AG04449 (cell line): ENCODE measurements around the gene PRKAR2A.
A peak's percentile ranks its signal among the peaks of the same experiment; 100 is the strongest.

Source experiments
- CTCF ChIA-PET: fragments of 350-600 bp; formaldehyde crosslinking; extraction: SDS; loops from one replicate; lab custom pipeline; 2021; ENCODE audit warnings: antibody characterized with exemption; lab: Yijun Ruan, JAX
- POLR2A ChIA-PET: fragments of 400-600, 350-600 bp; formaldehyde crosslinking; extraction: SDS; loops from one replicate; lab custom pipeline; 2020; ENCODE audit warnings: antibody characterized with exemption, inconsistent platforms; lab: Yijun Ruan, JAX
- DNase-seq: peaks from one replicate; pipeline ENCODE4 v3.0.0-alpha.2; 2010; ENCODE audit warnings: low read depth, low spot score
- H3K4me3 ChIP-seq: 2 replicates; pipeline ENCODE4 v1.5.1; 2011; ENCODE audit warnings: low read depth, mild to moderate bottlenecking, control low read depth, low read length
- CTCF ChIP-seq: IDR thresholded peaks from one replicate; pipeline ENCODE4 v1.5.1; 2011; ENCODE audit warnings: mild to moderate bottlenecking, moderate library complexity, low read length, control low read depth, inconsistent platforms; ENCODE audit not compliant: insufficient read depth; ENCODE audit errors: missing control alignments

Gene PRKAR2A

GRCh38 chr3:48715174-48715800, 132.4 kb downstream of the PRKAR2A start:
- peak overlapping the region; percentile 94 for H3K4me3 ChIP-seq
- POLR2A ChIA-PET: no interaction called here
- peak; percentile 10 for DNase-seq
- CTCF ChIA-PET: interaction anchor here (0.7 to 8.9 kb wide), 4 partner anchors 9 to 29 kb away, joined by 3 to 65 read pairs (median 4); no protein-coding TSS in a partner anchor
- TF ChIP-seq CTCF: no peak

GRCh38 chr3:48711727-48712126, 135.9 kb downstream of the PRKAR2A start:
- DNase-seq: no peak
- POLR2A ChIA-PET: no interaction called here
- CTCF ChIA-PET: interaction anchor here (1.2 to 2.7 kb wide), 2 partner anchors 25 to 28 kb away, joined by 5 to 9 read pairs; partner anchors contain the start of gene NCKIPSD
- no peak overlapping the region for H3K4me3 ChIP-seq
- TF ChIP-seq CTCF: no peak

GRCh38 chr3:48709051-48709461, 138.6 kb downstream of the PRKAR2A start:
- no peak for DNase-seq
- H3K4me3 ChIP-seq: no peak overlapping the region
- POLR2A ChIA-PET: interaction anchor here (0.6 to 0.8 kb wide), 2 partner anchors 8 to 287 kb away, joined by 3 to 5 read pairs; partner anchors contain the start of gene IP6K2
- no peak for TF ChIP-seq CTCF
- CTCF ChIA-PET: interaction anchor here (1.1 to 2.7 kb wide), 4 partner anchors 8 to 31 kb away, joined by 4 to 10 read pairs (median 8); partner anchors contain the start of gene IP6K2

- no peak for TF ChIP-seq CTCF
- H3K4me3 ChIP-seq: no peak overlapping the region
- CTCF ChIA-PET: interaction anchor here (0.8 to 2.1 kb wide), 4 partner anchors 8 to 31 kb away, joined by 3 to 10 read pairs (median 4); partner anchors contain the start of gene IP6K2
- no peak for DNase-seq
- POLR2A ChIA-PET: interaction anchor here (0.6 to 1.5 kb wide), 3 partner anchors 9 to 287 kb away, joined by 3 to 5 read pairs (median 3); partner anchors contain the start of gene IP6K2
Measured at GRCh38 chr3:48708481-48708889, 139.2 kb downstream of the PRKAR2A start.

GRCh38 chr3:48707157-48707556, 140.5 kb downstream of the PRKAR2A start:
- no peak overlapping the region for H3K4me3 ChIP-seq
- TF ChIP-seq CTCF: no peak
- POLR2A ChIA-PET: interaction anchor here (1.5 kb wide), 1 partner anchor 10 kb away, joined by 3 read pairs; no protein-coding TSS in a partner anchor
- CTCF ChIA-PET: interaction anchor here (0.7 to 2.1 kb wide), 2 partner anchors 21 to 23 kb away, joined by 3 to 10 read pairs; no protein-coding TSS in a partner anchor
- no peak for DNase-seq

- no peak for DNase-seq
- H3K4me3 ChIP-seq: no peak overlapping the region
- ChIA-PET POLR2A (no interaction called here), CTCF (interaction anchor here (1.3 kb wide), 1 partner anchor 8 kb away, joined by 3 read pairs; no protein-coding TSS in a partner anchor)
- TF ChIP-seq CTCF: no peak
Measured at GRCh38 chr3:48702320-48702920, 145.3 kb downstream of the PRKAR2A start.
